HepG2 (cell line): ENCODE measurements around the gene MS4A7. TPM values are rescaled to one million over a fixed set of nuclear protein-coding genes. Genes with fewer than 3 reads are reported as not detected.

Experiments
- ATAC-seq: fragments of 200-7000 bp; cut with Tn5 transposase; 3 replicates; pipeline ENCODE4 v1.9.1; 2020; ENCODE audit warnings: mild to moderate bottlenecking, moderate library complexity
- BruUV-seq: library from RNA; stranded (reverse); fragments of 400-500 nt; replicated peaks from 2 replicates; lab custom pipeline; 2021; lab: Mats Ljungman, UMichigan
- CTCF ChIA-PET: fragments of 300-600 bp; formaldehyde crosslinking; extraction: SDS; loops from one replicate; lab custom pipeline; 2021; ENCODE audit warnings: low total read pairs, inconsistent platforms, low intra/inter-chr PET ratio; lab: Yijun Ruan, JAX
- POLR2A ChIA-PET: fragments of 350-600 bp; sonication (Branson Sonifier 250); formaldehyde crosslinking; loops from one replicate; lab custom pipeline; 2020; ENCODE audit warnings: antibody characterized with exemption, inconsistent platforms; lab: Yijun Ruan, JAX
- DNase-seq: peaks from one replicate; pipeline ENCODE4 v3.0.0-alpha.2; 2015; ENCODE audit warnings: low spot score
- FAIRE-seq: peaks from 3 replicates; lab custom pipeline; 2011; peaks lifted over from hg19 to GRCh38; lab: Jason Lieb, UNC
- H2AFZ ChIP-seq: one replicate; pipeline ENCODE4 v1.6.1; 2011; ENCODE audit warnings: low read length, inconsistent platforms
- H3K27ac ChIP-seq: fragments of 300-600 bp; 3 replicates; pipeline ENCODE4 v1.8.0; 2011; ENCODE audit warnings: mixed run types, mild to moderate bottlenecking, mixed read lengths, low read length, inconsistent platforms; ENCODE audit not compliant: insufficient read depth; ENCODE audit errors: extremely low read length
- H3K27me3 ChIP-seq, 2 experiments: fragments of 200-600 bp in 1 of 2; 2 replicates in 1 of 2; 3 replicates in 1 of 2; pipeline versions ENCODE4 v1.6.0 to v1.8.0; 2011; ENCODE audit warnings: low read length in 2 of 2, mild to moderate bottlenecking in 2 of 2, moderate library complexity in 2 of 2, inconsistent platforms in 1 of 2; ENCODE audit not compliant: insufficient read depth in 2 of 2, control insufficient read depth in 1 of 2
- H3K36me3 ChIP-seq, 2 experiments: fragments of 200-600 bp in 1 of 2; replicated peaks in 1 of 2; 2 replicates in 1 of 2; 3 replicates in 1 of 2; pipeline versions ENCODE4 v1.5.1 to v1.8.0; 2011; ENCODE audit warnings: low read length in 2 of 2, inconsistent platforms in 1 of 2; ENCODE audit not compliant: insufficient read depth in 2 of 2, control insufficient read depth in 1 of 2
- H3K4me1 ChIP-seq: 2 replicates; pipeline ENCODE4 v1.5.1; 2012; ENCODE audit warnings: low read length, inconsistent platforms; ENCODE audit not compliant: insufficient read depth
- H3K4me2 ChIP-seq: 2 replicates; pipeline ENCODE4 v1.6.0; 2011; ENCODE audit warnings: low read depth, low read length, inconsistent platforms
- H3K4me3 ChIP-seq, 3 experiments: fragments of 200-600 bp in 1 of 3; sonication (generic), shearing (Covaris generic) in 1 of 3; replicated peaks in 1 of 3; 2 replicates each; pipeline ENCODE4 v1.5.1; 2011 to 2016; ENCODE audit warnings: low read length in 3 of 3, inconsistent platforms in 2 of 3, low read depth in 2 of 3, mild to moderate bottlenecking in 2 of 3, control low read depth in 1 of 3, mixed read lengths in 1 of 3; ENCODE audit not compliant: insufficient read depth in 1 of 3
- H3K79me2 ChIP-seq: one replicate; pipeline ENCODE4 v1.6.1; 2011; ENCODE audit warnings: low read length, inconsistent platforms; ENCODE audit not compliant: insufficient read depth
- H3K9ac ChIP-seq: 2 replicates; pipeline ENCODE4 v1.6.0; 2011; ENCODE audit warnings: mild to moderate bottlenecking, low read depth, low read length, inconsistent platforms; ENCODE audit not compliant: insufficient read depth
- H3K9me3 ChIP-seq: 2 replicates; pipeline ENCODE4 v1.5.1; 2012; ENCODE audit warnings: mild to moderate bottlenecking, low read length
- H4K20me1 ChIP-seq: 2 replicates; pipeline ENCODE4 v1.6.0; 2011; ENCODE audit warnings: inconsistent platforms, mild to moderate bottlenecking, low read length, moderate library complexity; ENCODE audit not compliant: insufficient read depth
- KAT8 ChIP-seq: IDR thresholded peaks from 2 replicates; pipeline ENCODE4 v1.6.1; 2016; ENCODE audit warnings: missing genetic modification reagents, missing compliant biosample characterization
- PAX8 ChIP-seq: sonication (generic); formaldehyde crosslinking; IDR thresholded peaks from 2 replicates; pipeline ENCODE4 v1.8.0; 2022; ENCODE audit warnings: mild to moderate bottlenecking, missing genetic modification reagents, borderline replicate concordance
- RFXAP ChIP-seq: sonication (generic); formaldehyde crosslinking; IDR thresholded peaks from 2 replicates; pipeline ENCODE4 v1.4.0; 2020; ENCODE audit warnings: missing genetic modification reagents, borderline replicate concordance
- SMAD3 ChIP-seq: sonication (generic); formaldehyde crosslinking; IDR thresholded peaks from 2 replicates; pipeline ENCODE4 v1.4.0; 2020; ENCODE audit warnings: missing genetic modification reagents
- ZNF562 ChIP-seq: sonication (generic); formaldehyde crosslinking; IDR thresholded peaks from 2 replicates; pipeline ENCODE4 v1.8.0; 2022; ENCODE audit warnings: missing genetic modification reagents, borderline replicate concordance
- WGBS: methylation state at CpG from one replicate; pipeline ENCODE4 v1.1.6; 2017; ENCODE audit warnings: low lambda C conversion rate; 5-methylcytosine and 5-hydroxymethylcytosine counted together
- in situ Hi-C: cut with HindIII; loops from 2 replicates; pipeline ENCODE4 v1.10.0; 2017; ENCODE audit warnings: low pct_unique_long_range_greater_than_20kb; ENCODE audit not compliant: extremely low pct_ligation_motif_present
- intact Hi-C: fragments of 100-400 bp; cut with micrococcal nuclease; formaldehyde crosslinking; loops from one replicate; pipeline ENCODE4 v1.10.0; 2022; ENCODE audit not compliant: unreplicated experiment
- polyA plus RNA-seq, 8 experiments: library from polyadenylated mRNA; depleted of rRNA in 3 of 8; stranded (reverse) in 7 of 8; unstranded in 1 of 8; fragments of >200 nt; fragmentation: Illumina TruSeq in 4 of 8; extraction: Trizol in 4 of 8; gene quantifications; 2 replicates each; pipeline versions ENCODE4 v1.2.1 to v1.2.3, GENCODE V29; 2011 to 2016; ENCODE audit warnings: low read depth in 4 of 8, missing spikeins in 1 of 8, mixed read lengths in 1 of 8; ENCODE audit not compliant: insufficient read depth in 1 of 8
- total RNA-seq, 5 experiments: library from RNA; depleted of rRNA; stranded (reverse); fragments of >200 nt; fragmentation: Illumina TruSeq; extraction: Trizol; gene quantifications; 2 replicates each; pipeline ENCODE4 v1.2.3, GENCODE V29; 2016; ENCODE audit warnings: low read depth in 1 of 5
- TF ChIP-seq, protein P1 (sequence below), 2 experiments: sonication (generic) in 1 of 2; formaldehyde crosslinking in 1 of 2; IDR thresholded peaks; 2 replicates each; pipeline versions ENCODE4 v1.4.0 to v1.6.1; 2016 to 2020; ENCODE audit warnings: borderline replicate concordance in 1 of 2, low read depth in 1 of 2, mild to moderate bottlenecking in 1 of 2, missing genetic modification reagents in 1 of 2
- TF ChIP-seq, protein P2 (sequence below): IDR thresholded peaks from 2 replicates; pipeline ENCODE4 v1.6.1; 2016; ENCODE audit warnings: missing genetic modification reagents, missing compliant biosample characterization

MS4A7 gene
- total and polyA plus RNA-seq, 2 of the 13 experiments (the other 11 are each of a cell fraction or from before 2014, with no cell fraction given): not detected

- TF ChIP-seq, protein P1, sequence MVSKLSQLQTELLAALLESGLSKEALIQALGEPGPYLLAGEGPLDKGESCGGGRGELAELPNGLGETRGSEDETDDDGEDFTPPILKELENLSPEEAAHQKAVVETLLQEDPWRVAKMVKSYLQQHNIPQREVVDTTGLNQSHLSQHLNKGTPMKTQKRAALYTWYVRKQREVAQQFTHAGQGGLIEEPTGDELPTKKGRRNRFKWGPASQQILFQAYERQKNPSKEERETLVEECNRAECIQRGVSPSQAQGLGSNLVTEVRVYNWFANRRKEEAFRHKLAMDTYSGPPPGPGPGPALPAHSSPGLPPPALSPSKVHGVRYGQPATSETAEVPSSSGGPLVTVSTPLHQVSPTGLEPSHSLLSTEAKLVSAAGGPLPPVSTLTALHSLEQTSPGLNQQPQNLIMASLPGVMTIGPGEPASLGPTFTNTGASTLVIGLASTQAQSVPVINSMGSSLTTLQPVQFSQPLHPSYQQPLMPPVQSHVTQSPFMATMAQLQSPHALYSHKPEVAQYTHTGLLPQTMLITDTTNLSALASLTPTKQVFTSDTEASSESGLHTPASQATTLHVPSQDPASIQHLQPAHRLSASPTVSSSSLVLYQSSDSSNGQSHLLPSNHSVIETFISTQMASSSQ (IDR thresholded peaks at IDR 0.05; ENCODE audit: low read depth): no peak
- TF ChIP-seq, protein P1 (CRISPR knock-in tag; IDR thresholded peaks at IDR 0.05; ENCODE audit: borderline replicate concordance): no peak
- TF ChIP-seq ZNF562 (CRISPR knock-in tag) (no peak), RFXAP (no peak), PAX8 (CRISPR knock-in tag) (no peak), KAT8 (no peak)
These were observed 14.0 kb downstream of the MS4A7 start (continued) for GRCh38 chr11:60392361-60392760.

- Histone ChIP-seq H3K4me3 (no peak overlapping the region), H3K36me3 (no peaks in the 10 kb centered on the region), H3K9ac (no peak overlapping the region)
- FAIRE-seq: no peak
- 53% methylated on average over 5 of the region's 5 CpGs for WGBS
- in situ Hi-C loops: no loop called here
- no peak for ATAC-seq
- TF ChIP-seq, protein P2, sequence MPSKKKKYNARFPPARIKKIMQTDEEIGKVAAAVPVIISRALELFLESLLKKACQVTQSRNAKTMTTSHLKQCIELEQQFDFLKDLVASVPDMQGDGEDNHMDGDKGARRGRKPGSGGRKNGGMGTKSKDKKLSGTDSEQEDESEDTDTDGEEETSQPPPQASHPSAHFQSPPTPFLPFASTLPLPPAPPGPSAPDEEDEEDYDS: no peak
- no peak for TF ChIP-seq SMAD3 (CRISPR knock-in tag)
- TF ChIP-seq, all 625 proteins: peak for 0
- ChIA-PET CTCF (interaction anchor here (0.7 kb wide), 1 partner anchor 29 kb away, joined by 3 read pairs; no protein-coding TSS in a partner anchor), POLR2A (no interaction called here)
- no peaks in the 10 kb centered on the region for H4K20me1 ChIP-seq
- no peaks in the 10 kb centered on the region for H3K9me3 ChIP-seq
- H3K79me2 ChIP-seq: no peaks in the 10 kb centered on the region
- no peak overlapping the region for H3K4me2 ChIP-seq
- DNase-seq: no peak
- BruUV-seq: no TSS peak
- H3K27ac ChIP-seq: no peak overlapping the region
- H2AFZ ChIP-seq: no peak overlapping the region
- intact Hi-C loops: no loop called here
- H3K4me1 ChIP-seq: no peaks in the 10 kb centered on the region
- H3K27me3 ChIP-seq: no peaks in the 10 kb centered on the region
These were observed 14.7 kb downstream of the MS4A7 start for GRCh38 chr11:60393016-60393415.
